HepG2 (cell line): ENCODE measurements around the gene NUBPL. TPM values are rescaled to one million over a fixed set of nuclear protein-coding genes. Genes with fewer than 3 reads are reported as not detected.

ENCODE experiments used
- ATAC-seq: fragments of 200-7000 bp; cut with Tn5 transposase; 3 replicates; pipeline ENCODE4 v1.9.1; 2020; ENCODE audit warnings: mild to moderate bottlenecking, moderate library complexity
- BruUV-seq: library from RNA; stranded (reverse); fragments of 400-500 nt; replicated peaks from 2 replicates; lab custom pipeline; 2021; lab: Mats Ljungman, UMichigan
- CTCF ChIA-PET: fragments of 300-600 bp; formaldehyde crosslinking; extraction: SDS; loops from one replicate; lab custom pipeline; 2021; ENCODE audit warnings: low total read pairs, inconsistent platforms, low intra/inter-chr PET ratio; lab: Yijun Ruan, JAX
- POLR2A ChIA-PET: fragments of 350-600 bp; sonication (Branson Sonifier 250); formaldehyde crosslinking; loops from one replicate; lab custom pipeline; 2020; ENCODE audit warnings: antibody characterized with exemption, inconsistent platforms; lab: Yijun Ruan, JAX
- DNase-seq: peaks from one replicate; pipeline ENCODE4 v3.0.0-alpha.2; 2015; ENCODE audit warnings: low spot score
- FAIRE-seq: peaks from 3 replicates; lab custom pipeline; 2011; peaks lifted over from hg19 to GRCh38; lab: Jason Lieb, UNC
- H2AFZ ChIP-seq: one replicate; pipeline ENCODE4 v1.6.1; 2011; ENCODE audit warnings: low read length, inconsistent platforms
- H3K27ac ChIP-seq: fragments of 300-600 bp; 3 replicates; pipeline ENCODE4 v1.8.0; 2011; ENCODE audit warnings: mixed run types, mild to moderate bottlenecking, mixed read lengths, low read length, inconsistent platforms; ENCODE audit not compliant: insufficient read depth; ENCODE audit errors: extremely low read length
- H3K27me3 ChIP-seq, 2 experiments: fragments of 200-600 bp in 1 of 2; 2 replicates in 1 of 2; 3 replicates in 1 of 2; pipeline versions ENCODE4 v1.6.0 to v1.8.0; 2011; ENCODE audit warnings: low read length in 2 of 2, mild to moderate bottlenecking in 2 of 2, moderate library complexity in 2 of 2, inconsistent platforms in 1 of 2; ENCODE audit not compliant: insufficient read depth in 2 of 2, control insufficient read depth in 1 of 2
- H3K36me3 ChIP-seq, 2 experiments: fragments of 200-600 bp in 1 of 2; replicated peaks in 1 of 2; 2 replicates in 1 of 2; 3 replicates in 1 of 2; pipeline versions ENCODE4 v1.5.1 to v1.8.0; 2011; ENCODE audit warnings: low read length in 2 of 2, inconsistent platforms in 1 of 2; ENCODE audit not compliant: insufficient read depth in 2 of 2, control insufficient read depth in 1 of 2
- H3K4me1 ChIP-seq: 2 replicates; pipeline ENCODE4 v1.5.1; 2012; ENCODE audit warnings: low read length, inconsistent platforms; ENCODE audit not compliant: insufficient read depth
- H3K4me2 ChIP-seq: 2 replicates; pipeline ENCODE4 v1.6.0; 2011; ENCODE audit warnings: low read depth, low read length, inconsistent platforms
- H3K4me3 ChIP-seq, 3 experiments: fragments of 200-600 bp in 1 of 3; sonication (generic), shearing (Covaris generic) in 1 of 3; replicated peaks in 1 of 3; 2 replicates each; pipeline ENCODE4 v1.5.1; 2011 to 2016; ENCODE audit warnings: low read length in 3 of 3, inconsistent platforms in 2 of 3, low read depth in 2 of 3, mild to moderate bottlenecking in 2 of 3, control low read depth in 1 of 3, mixed read lengths in 1 of 3; ENCODE audit not compliant: insufficient read depth in 1 of 3
- H3K79me2 ChIP-seq: one replicate; pipeline ENCODE4 v1.6.1; 2011; ENCODE audit warnings: low read length, inconsistent platforms; ENCODE audit not compliant: insufficient read depth
- H3K9ac ChIP-seq: 2 replicates; pipeline ENCODE4 v1.6.0; 2011; ENCODE audit warnings: mild to moderate bottlenecking, low read depth, low read length, inconsistent platforms; ENCODE audit not compliant: insufficient read depth
- H3K9me3 ChIP-seq: 2 replicates; pipeline ENCODE4 v1.5.1; 2012; ENCODE audit warnings: mild to moderate bottlenecking, low read length
- H4K20me1 ChIP-seq: 2 replicates; pipeline ENCODE4 v1.6.0; 2011; ENCODE audit warnings: inconsistent platforms, mild to moderate bottlenecking, low read length, moderate library complexity; ENCODE audit not compliant: insufficient read depth
- DMAP1 ChIP-seq: IDR thresholded peaks from 2 replicates; pipeline ENCODE4 v1.6.1; 2016
- EED ChIP-seq: sonication (generic); formaldehyde crosslinking; IDR thresholded peaks from 2 replicates; pipeline ENCODE4 v1.5.0; 2020; ENCODE audit warnings: mild to moderate bottlenecking, missing genetic modification reagents
- JDP2 ChIP-seq: sonication (generic); formaldehyde crosslinking; IDR thresholded peaks from 2 replicates; pipeline ENCODE4 v1.8.1; 2022; ENCODE audit warnings: missing genetic modification reagents, borderline replicate concordance
- KLF12 ChIP-seq: sonication (generic); formaldehyde crosslinking; IDR thresholded peaks from 2 replicates; pipeline ENCODE4 v1.4.0; 2020; ENCODE audit warnings: missing genetic modification reagents, borderline replicate concordance
- LBX2 ChIP-seq: sonication (generic); formaldehyde crosslinking; IDR thresholded peaks from 2 replicates; pipeline ENCODE4 v1.5.0; 2020; ENCODE audit warnings: missing genetic modification reagents, mild to moderate bottlenecking, borderline replicate concordance
- PAF1 ChIP-seq: IDR thresholded peaks from 2 replicates; pipeline ENCODE4 v1.6.1; 2016; ENCODE audit warnings: missing genetic modification reagents, missing compliant biosample characterization
- PLSCR1 ChIP-seq: sonication (generic); formaldehyde crosslinking; IDR thresholded peaks from 2 replicates; pipeline ENCODE4 v1.5.0; 2020; ENCODE audit warnings: missing genetic modification reagents, mild to moderate bottlenecking, borderline replicate concordance
- SOX13 ChIP-seq, 3 experiments: fragments of 450-650 bp in 1 of 3; sonication (generic) in 1 of 3; formaldehyde crosslinking in 1 of 3; IDR thresholded peaks in 2 of 3; conservative IDR thresholded peaks in 1 of 3; 2 replicates each; pipeline versions ENCODE4 v1.5.0 to v1.6.1; 2016 to 2020; ENCODE audit warnings: antibody characterized with exemption in 1 of 3, mild to moderate bottlenecking in 1 of 3, missing compliant biosample characterization in 1 of 3, missing genetic modification reagents in 1 of 3, moderate library complexity in 1 of 3
- SP1 ChIP-seq, 2 experiments: fragments of 450-650 bp in 1 of 2; sonication (generic) in 1 of 2; formaldehyde crosslinking in 1 of 2; IDR thresholded peaks; 2 replicates each; pipeline versions ENCODE4 v1.4.0 to v1.6.1; 2016 to 2020; ENCODE audit warnings: missing genetic modification reagents in 1 of 2
- SRY ChIP-seq: sonication (generic); formaldehyde crosslinking; IDR thresholded peaks from 2 replicates; pipeline ENCODE4 v1.8.0; 2022; ENCODE audit warnings: mild to moderate bottlenecking, missing genetic modification reagents
- TAF15 ChIP-seq: fragments of 200-400 bp; formaldehyde crosslinking; IDR thresholded peaks from one replicate; pipeline ENCODE4 v1.6.1; 2018; ENCODE audit warnings: mild to moderate bottlenecking, low read depth, low read length; ENCODE audit not compliant: poor library complexity, severe bottlenecking
- ZFP62 ChIP-seq: sonication (generic); formaldehyde crosslinking; IDR thresholded peaks from 2 replicates; pipeline ENCODE4 v1.4.0; 2020; ENCODE audit warnings: missing genetic modification reagents
- ZNF256 ChIP-seq: sonication (generic); formaldehyde crosslinking; conservative IDR thresholded peaks from 2 replicates; pipeline ENCODE4 v1.4.0; 2020; ENCODE audit warnings: missing genetic modification reagents
- ZNF800 ChIP-seq: sonication (generic); formaldehyde crosslinking; IDR thresholded peaks from 2 replicates; pipeline ENCODE4 v1.4.0; 2020; ENCODE audit warnings: missing genetic modification reagents
- WGBS: methylation state at CpG from one replicate; pipeline ENCODE4 v1.1.6; 2017; ENCODE audit warnings: low lambda C conversion rate; 5-methylcytosine and 5-hydroxymethylcytosine counted together
- in situ Hi-C: cut with HindIII; loops from 2 replicates; pipeline ENCODE4 v1.10.0; 2017; ENCODE audit warnings: low pct_unique_long_range_greater_than_20kb; ENCODE audit not compliant: extremely low pct_ligation_motif_present
- intact Hi-C: fragments of 100-400 bp; cut with micrococcal nuclease; formaldehyde crosslinking; loops from one replicate; pipeline ENCODE4 v1.10.0; 2022; ENCODE audit not compliant: unreplicated experiment
- polyA plus RNA-seq, 8 experiments: library from polyadenylated mRNA; depleted of rRNA in 3 of 8; stranded (reverse) in 7 of 8; unstranded in 1 of 8; fragments of >200 nt; fragmentation: Illumina TruSeq in 4 of 8; extraction: Trizol in 4 of 8; gene quantifications; 2 replicates each; pipeline versions ENCODE4 v1.2.1 to v1.2.3, GENCODE V29; 2011 to 2016; ENCODE audit warnings: low read depth in 4 of 8, missing spikeins in 1 of 8, mixed read lengths in 1 of 8; ENCODE audit not compliant: insufficient read depth in 1 of 8
- total RNA-seq, 5 experiments: library from RNA; depleted of rRNA; stranded (reverse); fragments of >200 nt; fragmentation: Illumina TruSeq; extraction: Trizol; gene quantifications; 2 replicates each; pipeline ENCODE4 v1.2.3, GENCODE V29; 2016; ENCODE audit warnings: low read depth in 1 of 5

NUBPL gene
- total and polyA plus RNA-seq, 2 of the 13 experiments (the other 11 are each of a cell fraction or from before 2014, with no cell fraction given), result 21.3 to 44.1 TPM

- no TSS peak for BruUV-seq
- H3K27me3 ChIP-seq, result no peaks in the 10 kb centered on the region
- H2AFZ ChIP-seq, result no peak overlapping the region
- peaks cover 6% of the 10 kb centered on the region for H3K79me2 ChIP-seq
- ChIA-PET POLR2A (no interaction called here), CTCF (no interaction called here)
- FAIRE-seq (peak; percentile 36), ATAC-seq (no peak), DNase-seq (no peak)
- intact Hi-C loops (no loop called here), in situ Hi-C loops (no loop called here)
- no peaks in the 10 kb centered on the region for H4K20me1 ChIP-seq
- no peak overlapping the region for H3K4me2 ChIP-seq
- 95% methylated on average over 2 of the region's 2 CpGs for WGBS
- no peak overlapping the region for H3K9ac ChIP-seq
- peaks cover 13 to 20% of the 10 kb centered on the region in 2 experiments; a peak in 4 of 5 replicates for H3K36me3 ChIP-seq
- H3K4me1 ChIP-seq, result peaks cover 16% of the 10 kb centered on the region
- H3K27ac ChIP-seq, result no peak overlapping the region
- no peak overlapping the region for H3K4me3 ChIP-seq
- H3K9me3 ChIP-seq, result no peaks in the 10 kb centered on the region
- TF ChIP-seq ZNF256 (CRISPR knock-in tag) (no peak), PAF1 (CRISPR knock-in tag) (no peak), SOX13 (IDR thresholded peaks at IDR 0.05) (no peak), SOX13 (CRISPR knock-in tag; conservative IDR thresholded peaks at IDR 0.05 in 1 of 2, IDR thresholded peaks at IDR 0.05 in 1 of 2) (no peak), ZFP62 (no peak), DMAP1 (no peak), LBX2 (CRISPR knock-in tag) (no peak), SP1 (IDR thresholded peaks at IDR 0.05) (no peak), SP1 (CRISPR knock-in tag; IDR thresholded peaks at IDR 0.05) (no peak), TAF15 (no peak), SRY (CRISPR knock-in tag) (no peak), JDP2 (CRISPR knock-in tag) (no peak), ZNF800 (CRISPR knock-in tag) (no peak), PLSCR1 (no peak), EED (CRISPR knock-in tag) (no peak), KLF12 (CRISPR knock-in tag) (no peak)
Observed at GRCh38 chr14:31567655-31568054, 6.5 kb downstream of the NUBPL start.
